ENCODE results near the gene ZNF584.

ZNF584 gene

GRCh38 chr19:58453743-58454142, 45.3 kb downstream of the ZNF584 start:
- Histone ChIP-seq H3K4me1 (ENCODE audit: control insufficient read depth, insufficient read depth, low read length) (peaks cover 7% of the 10 kb centered on the region; the same call in 1 of the 2 replicates), H3K36me3 (ENCODE audit: control insufficient read depth in 2 of 2, insufficient read depth in 1 of 2, low read length in 2 of 2) (peaks cover 12 to 29% of the 10 kb centered on the region in 2 experiments; a peak in 2 of 3 replicates), H3K9me3 (ENCODE audit: control insufficient read depth, insufficient read depth, low read depth, low read length) (no peaks in the 10 kb centered on the region), H3K27ac (ENCODE audit: extremely low read depth, low read depth, low read length) (no peak overlapping the region), H3K4me3 (ENCODE audit: low read depth, low read length) (no peak overlapping the region)
- ChIA-PET CTCF (interaction anchor here (0.6 kb wide), 1 partner anchor 1946 kb away, joined by 4 read pairs; the partner anchor contains the start of gene ZNF471), POLR2A (interaction anchor here (1.0 to 1.2 kb wide), 2 partner anchors 9 to 45 kb away, joined by 3 read pairs; partner anchors contain the start of gene ZNF584)
- TF ChIP-seq ZNF214 (tag by site-specific recombination; IDR thresholded peaks at IDR 0.05; ENCODE audit: borderline replicate concordance) (no peak), ZSCAN16 (tag by site-specific recombination; IDR thresholded peaks at IDR 0.05) (no peak), ZBTB44 (tag by site-specific recombination; IDR thresholded peaks at IDR 0.05) (no peak), SCRT2 (tag by site-specific recombination; IDR thresholded peaks at IDR 0.05) (no peak), ZNF544 (tag by site-specific recombination; IDR thresholded peaks at IDR 0.05) (no peak), ZNF449 (tag by site-specific recombination; IDR thresholded peaks at IDR 0.05) (no peak), ZNF2 (tag by site-specific recombination; IDR thresholded peaks at IDR 0.05) (no peak), MEIS1 (CRISPR knock-in tag; IDR thresholded peaks at IDR 0.05; ENCODE audit: borderline replicate concordance) (no peak), ZNF292 (tag by site-specific recombination; IDR thresholded peaks at IDR 0.05; ENCODE audit: borderline replicate concordance, low read depth) (no peak), ZNF248 (tag by site-specific recombination; IDR thresholded peaks at IDR 0.05) (no peak), ZNF416 (tag by site-specific recombination; IDR thresholded peaks at IDR 0.05) (no peak), ZNF157 (tag by site-specific recombination; IDR thresholded peaks at IDR 0.05) (no peak)

GRCh38 chr19:58455306-58455705, 46.9 kb downstream of the ZNF584 start:
- H3K4me1 ChIP-seq (ENCODE audit: control insufficient read depth, insufficient read depth, low read length): peaks cover 7% of the 10 kb centered on the region; the same call in 1 of the 2 replicates
- ChIA-PET CTCF (interaction anchor here (1.1 kb wide), 1 partner anchor 11 kb away, joined by 3 read pairs; no protein-coding TSS in a partner anchor), POLR2A (no interaction called here)
- TF ChIP-seq ZNF544 (tag by site-specific recombination; IDR thresholded peaks at IDR 0.05): no peak
- H3K9me3 ChIP-seq (ENCODE audit: control insufficient read depth, insufficient read depth, low read depth, low read length): no peaks in the 10 kb centered on the region
- H3K27ac ChIP-seq (ENCODE audit: extremely low read depth, low read depth, low read length): no peak overlapping the region
- no peak overlapping the region for H3K4me3 ChIP-seq (ENCODE audit: low read depth, low read length)
- H3K36me3 ChIP-seq (ENCODE audit: control insufficient read depth in 2 of 2, insufficient read depth in 1 of 2, low read length in 2 of 2): peaks cover 12 to 29% of the 10 kb centered on the region in 2 experiments

- TF ChIP-seq ZNF280C (tag by site-specific recombination; IDR thresholded peaks at IDR 0.05) (no peak), ZNF521 (tag by site-specific recombination; IDR thresholded peaks at IDR 0.05) (no peak), ZNF426 (tag by site-specific recombination; IDR thresholded peaks at IDR 0.05) (no peak), ZNF776 (tag by site-specific recombination; IDR thresholded peaks at IDR 0.05; ENCODE audit: borderline replicate concordance) (no peak), GFI1B (tag by site-specific recombination; IDR thresholded peaks at IDR 0.05) (no peak), PATZ1 (tag by site-specific recombination; IDR thresholded peaks at IDR 0.05) (no peak), ZNF830 (tag by site-specific recombination; IDR thresholded peaks at IDR 0.05; ENCODE audit: low read depth) (no peak), ZNF792 (tag by site-specific recombination; IDR thresholded peaks at IDR 0.05) (no peak), INSM2 (tag by site-specific recombination; IDR thresholded peaks at IDR 0.05) (no peak), ZBTB1 (tag by site-specific recombination; IDR thresholded peaks at IDR 0.05) (no peak), ZNF624 (tag by site-specific recombination; IDR thresholded peaks at IDR 0.05) (no peak)
- Histone ChIP-seq H3K27ac (ENCODE audit: extremely low read depth, low read depth, low read length) (no peak overlapping the region), H3K9me3 (ENCODE audit: control insufficient read depth, insufficient read depth, low read depth, low read length) (no peaks in the 10 kb centered on the region), H3K4me3 (ENCODE audit: low read depth, low read length) (no peak overlapping the region), H3K36me3 (ENCODE audit: control insufficient read depth in 2 of 2, insufficient read depth in 1 of 2, low read length in 2 of 2) (peaks cover 12 to 29% of the 10 kb centered on the region in 2 experiments), H3K4me1 (ENCODE audit: control insufficient read depth, insufficient read depth, low read length) (no peaks in the 10 kb centered on the region)
- CTCF ChIA-PET: interaction anchor here (1.1 kb wide), 1 partner anchor 63 kb away, joined by 4 read pairs; no protein-coding TSS in a partner anchor
- POLR2A ChIA-PET: no interaction called here
Observed at GRCh38 chr19:58456111-58456510, 47.7 kb downstream of the ZNF584 start.
